ENCODE results near the gene CD209. TPM values are rescaled to one million over a fixed set of nuclear protein-coding genes. Genes with fewer than 3 reads are reported as not detected.

Gene CD209
- total and polyA plus RNA-seq, 2 donors (not counting 3 experiments of a cell fraction or from before 2014, with no cell fraction given) = not detected

DNA sequence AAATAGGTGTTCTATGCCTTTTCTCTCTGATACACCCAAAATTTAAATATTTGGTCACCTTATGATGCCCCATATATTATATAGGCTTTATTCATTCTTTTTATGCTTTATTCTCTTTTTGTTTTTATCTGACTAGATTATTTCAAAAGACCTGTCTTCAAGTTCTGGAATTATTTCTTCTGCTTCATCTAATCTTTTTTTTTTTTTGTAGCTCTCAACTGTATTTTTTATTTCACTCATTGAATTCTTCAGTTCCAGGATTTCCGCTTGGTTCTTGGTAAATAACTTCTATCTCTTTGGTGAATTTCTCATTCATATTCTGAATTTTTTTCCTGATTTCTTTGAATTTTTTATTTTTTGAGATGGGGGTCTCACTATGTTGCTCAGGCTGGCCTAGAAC, 11.8 kb upstream of the CD209 start:
- ChIA-PET POLR2A (no interaction called here), CTCF (no interaction called here)
- H3K4me1 ChIP-seq (ENCODE audit: control insufficient read depth, extremely low read depth, insufficient read depth, low read length) = no peaks in the 10 kb centered on the region
- no peak overlapping the region for H3K4me2 ChIP-seq (ENCODE audit: insufficient read depth, low read length)
- DNase-seq (ENCODE audit: low read depth, low spot score) (no peak), FAIRE-seq (no peak)
- H3K36me3 ChIP-seq (ENCODE audit: control insufficient read depth in 2 of 2, extremely low read depth in 1 of 2, insufficient read depth in 2 of 2, low read length in 2 of 2) = no peaks in the 10 kb centered on the region
- no peaks in the 10 kb centered on the region for H4K20me1 ChIP-seq (replicated peaks; ENCODE audit: control insufficient read depth, extremely low read depth, insufficient read depth, low read length)
- intact Hi-C loops (cut with micrococcal nuclease) = no loop called here
- no peak overlapping the region for H2AFZ ChIP-seq (ENCODE audit: low read depth, low read length)
- no peak overlapping the region for H3K27ac ChIP-seq (ENCODE audit: insufficient read depth, low read depth, low read length)
- no peaks in the 10 kb centered on the region for H3K9me3 ChIP-seq (replicated peaks; ENCODE audit: control insufficient read depth, insufficient read depth, low read length)
- no peak overlapping the region for H3K9ac ChIP-seq (replicated peaks; ENCODE audit: extremely low read depth, insufficient read depth, low read length)
- no TSS peak for BruUV-seq (replicated peaks)
- no peaks in the 10 kb centered on the region for H3K27me3 ChIP-seq (ENCODE audit: control insufficient read depth in 2 of 2, insufficient read depth in 2 of 2, low read length in 2 of 2)
- H3K9me1 ChIP-seq (replicated peaks; ENCODE audit: control insufficient read depth, extremely low read depth, insufficient read depth, low read length) = no peaks in the 10 kb centered on the region
- TF ChIP-seq GATA2 (IDR thresholded peaks at IDR 0.05; ENCODE audit: insufficient read depth, insufficient read length, low read depth, low read length) (no peak), JUN (IDR thresholded peaks at IDR 0.05; ENCODE audit: borderline replicate concordance, insufficient read depth, insufficient read length, low read depth) (no peak)
- H3K4me3 ChIP-seq (replicated peaks in 1 of 3; ENCODE audit: insufficient read depth in 1 of 3, low read depth in 1 of 3, low read length in 3 of 3) = no peak overlapping the region
- dilution Hi-C loops (cut with MboI; ENCODE audit: extremely low pct_ligation_motif_present, low sequenced_read_pairs) = no loop called here
- no peaks in the 10 kb centered on the region for H3K79me2 ChIP-seq (ENCODE audit: control insufficient read depth, insufficient read depth, low read length)

DNA sequence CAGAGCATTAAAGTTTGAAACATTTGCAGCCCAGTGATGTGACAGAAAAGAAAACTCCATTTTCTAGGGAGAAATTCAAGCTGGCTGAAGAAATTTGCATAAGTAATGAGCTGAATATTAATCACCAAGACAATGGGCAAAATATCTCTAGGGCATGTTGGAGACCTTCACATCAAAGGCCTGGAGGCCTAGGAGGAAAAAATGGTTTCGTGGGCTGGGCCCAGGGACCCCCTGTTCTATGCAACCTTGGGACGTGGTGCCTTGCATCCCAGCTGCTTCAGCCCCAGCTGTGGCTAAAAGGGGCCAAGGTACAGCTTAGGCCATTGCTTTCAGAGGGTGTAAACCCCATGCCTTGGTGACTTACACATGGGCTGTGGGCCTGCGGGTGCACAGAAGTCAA, 10.0 kb upstream of the CD209 start:
- ChIA-PET CTCF (no interaction called here), POLR2A (no interaction called here)
- no peak for FAIRE-seq
- no peak overlapping the region for H3K27ac ChIP-seq (ENCODE audit: insufficient read depth, low read depth, low read length)
- dilution Hi-C loops (cut with MboI; ENCODE audit: extremely low pct_ligation_motif_present, low sequenced_read_pairs) = no loop called here
- TF ChIP-seq POLR2A (IDR thresholded peaks at IDR 0.05; ENCODE audit: low read depth, low read length) = no peak
- no peak for TF ChIP-seq GATA2 (IDR thresholded peaks at IDR 0.05; ENCODE audit: insufficient read depth, insufficient read length, low read depth, low read length)
- TF ChIP-seq JUN (IDR thresholded peaks at IDR 0.05; ENCODE audit: borderline replicate concordance, insufficient read depth, insufficient read length, low read depth) = no peak
- H4K20me1 ChIP-seq (replicated peaks; ENCODE audit: control insufficient read depth, extremely low read depth, insufficient read depth, low read length) = no peaks in the 10 kb centered on the region
- no peaks in the 10 kb centered on the region for H3K36me3 ChIP-seq (ENCODE audit: control insufficient read depth in 2 of 2, extremely low read depth in 1 of 2, insufficient read depth in 2 of 2, low read length in 2 of 2)
- intact Hi-C loops (cut with micrococcal nuclease) = no loop called here
- H3K4me3 ChIP-seq (replicated peaks in 1 of 3; ENCODE audit: insufficient read depth in 1 of 3, low read depth in 1 of 3, low read length in 3 of 3) = no peak overlapping the region
- no peaks in the 10 kb centered on the region for H3K27me3 ChIP-seq (ENCODE audit: control insufficient read depth in 2 of 2, insufficient read depth in 2 of 2, low read length in 2 of 2)
- H3K9me3 ChIP-seq (replicated peaks; ENCODE audit: control insufficient read depth, insufficient read depth, low read length) = no peaks in the 10 kb centered on the region
- H3K4me1 ChIP-seq (ENCODE audit: control insufficient read depth, extremely low read depth, insufficient read depth, low read length) = no peaks in the 10 kb centered on the region
- no peak overlapping the region for H2AFZ ChIP-seq (ENCODE audit: low read depth, low read length)
- BruUV-seq (replicated peaks) = no TSS peak
- H3K9me1 ChIP-seq (replicated peaks; ENCODE audit: control insufficient read depth, extremely low read depth, insufficient read depth, low read length) = no peaks in the 10 kb centered on the region
- no peak overlapping the region for H3K9ac ChIP-seq (replicated peaks; ENCODE audit: extremely low read depth, insufficient read depth, low read length)
- no peak for DNase-seq (ENCODE audit: low read depth, low spot score)
- no peak overlapping the region for H3K4me2 ChIP-seq (ENCODE audit: insufficient read depth, low read length)
- no peaks in the 10 kb centered on the region for H3K79me2 ChIP-seq (ENCODE audit: control insufficient read depth, insufficient read depth, low read length)

Data from endothelial cell of umbilical vein (primary cell).